SK-N-SH (cell line): ENCODE data around the gene RPL5. TPM values are rescaled to one million over a fixed set of nuclear protein-coding genes. Genes with fewer than 3 reads are reported as not detected.

Experiments
- CTCF ChIA-PET: fragments of 300-600, 350-600 bp; formaldehyde crosslinking; extraction: SDS; loops from one replicate; lab custom pipeline; 2021; lab: Yijun Ruan, JAX
- POLR2A ChIA-PET: fragments of 350-600 bp; sonication (Branson Sonifier 250); formaldehyde crosslinking; extraction: SDS; loops from one replicate; lab custom pipeline; 2020; ENCODE audit warnings: antibody characterized with exemption, inconsistent platforms; lab: Yijun Ruan, JAX
- DNase-seq: peaks from one replicate; pipeline ENCODE4 v3.0.0; 2012
- H2AFZ ChIP-seq: fragments of 200-600 bp; sonication (generic); 2 replicates; pipeline ENCODE4 v1.8.1; 2016; ENCODE audit warnings: antibody characterized with exemption, mild to moderate bottlenecking, low read depth
- H3F3A ChIP-seq: fragments of 200-600 bp; sonication (generic); replicated peaks from 2 replicates; pipeline ENCODE3; 2016; ENCODE audit warnings: antibody characterized with exemption, mild to moderate bottlenecking; ENCODE audit not compliant: insufficient read depth
- H3K27ac ChIP-seq, 2 experiments: fragments of 200-500 bp in 1 of 2; fragments of 200-600 bp in 1 of 2; sonication (Bioruptor generic) in 1 of 2; sonication (generic), shearing (Covaris generic) in 1 of 2; 2 replicates each; pipeline versions ENCODE4 v1.5.1 to v1.6.1; 2014 to 2016; ENCODE audit warnings: low read depth in 2 of 2, inconsistent platforms in 1 of 2, low read length in 1 of 2, mild to moderate bottlenecking in 1 of 2, mixed read lengths in 1 of 2
- H3K27me3 ChIP-seq: fragments of 200-600 bp; sonication (generic), shearing (Covaris generic); 2 replicates; pipeline ENCODE4 v1.6.1; 2016; ENCODE audit warnings: mixed run types; ENCODE audit not compliant: insufficient read depth
- H3K36me3 ChIP-seq, 2 experiments: fragments of 200-500 bp in 1 of 2; fragments of 200-600 bp in 1 of 2; sonication (Bioruptor generic) in 1 of 2; sonication (generic) in 1 of 2; replicated peaks in 1 of 2; 2 replicates each; pipeline versions ENCODE3 to v1.5.1; 2014 to 2016; ENCODE audit warnings: low read length in 1 of 2, mild to moderate bottlenecking in 1 of 2; ENCODE audit not compliant: insufficient read depth in 2 of 2, control insufficient read depth in 1 of 2
- H3K4me1 ChIP-seq, 2 experiments: fragments of 200-500 bp in 1 of 2; fragments of 200-600 bp in 1 of 2; sonication (Bioruptor generic) in 1 of 2; sonication (generic), shearing (Covaris generic) in 1 of 2; 2 replicates each; pipeline versions ENCODE4 v1.5.1 to v1.6.1; 2014 to 2016; ENCODE audit warnings: low read depth in 1 of 2, low read length in 1 of 2, mixed run types in 1 of 2; ENCODE audit not compliant: insufficient read depth in 2 of 2, control insufficient read depth in 1 of 2
- H3K4me2 ChIP-seq: fragments of 200-600 bp; sonication (generic), shearing (Covaris generic); 2 replicates; pipeline ENCODE4 v1.6.1; 2017; ENCODE audit warnings: mixed run types
- H3K4me3 ChIP-seq, 2 experiments: fragments of 200-500 bp in 1 of 2; fragments of 200-600 bp in 1 of 2; sonication (Bioruptor generic) in 1 of 2; sonication (generic), shearing (Covaris generic) in 1 of 2; 2 replicates each; pipeline versions ENCODE4 v1.5.1 to v1.8.1; 2014 to 2016; ENCODE audit warnings: low read depth in 2 of 2, inconsistent platforms in 1 of 2, low read length in 1 of 2, mild to moderate bottlenecking in 1 of 2, mixed read lengths in 1 of 2, moderate library complexity in 1 of 2
- H3K79me2 ChIP-seq: fragments of 200-600 bp; sonication (generic); 2 replicates; pipeline ENCODE4 v1.8.1; 2017; ENCODE audit warnings: mild to moderate bottlenecking; ENCODE audit not compliant: insufficient read depth
- H3K9ac ChIP-seq: fragments of 200-600 bp; sonication (generic); 2 replicates; pipeline ENCODE4 v1.6.1; 2017; ENCODE audit warnings: mixed run types
- H3K9me2 ChIP-seq: fragments of 200-600 bp; sonication (generic); 2 replicates; pipeline ENCODE4 v1.6.1; 2017; ENCODE audit warnings: mixed run types
- H3K9me3 ChIP-seq: fragments of 200-600 bp; sonication (generic); 2 replicates; pipeline ENCODE4 v1.6.1; 2017; ENCODE audit warnings: mixed run types, mild to moderate bottlenecking, moderate library complexity
- H4K20me1 ChIP-seq: fragments of 200-600 bp; sonication (generic); 2 replicates; pipeline ENCODE4 v1.6.1; 2017; ENCODE audit warnings: mild to moderate bottlenecking, mixed run types; ENCODE audit not compliant: insufficient read depth
- CHD2 ChIP-seq: fragments of 150-350 bp; IDR thresholded peaks from 2 replicates; pipeline ENCODE4 v1.6.1; 2018; ENCODE audit warnings: low read length; ENCODE audit not compliant: partially characterized antibody
- ELF1 ChIP-seq: IDR thresholded peaks from 2 replicates; pipeline ENCODE4 v1.4.0; 2012
- EP300 ChIP-seq, 2 experiments: IDR thresholded peaks; 2 replicates each; pipeline versions ENCODE4 v1.4.0 to v1.6.1; 2012; ENCODE audit warnings: borderline replicate concordance in 1 of 2, low read depth in 1 of 2, low read length in 1 of 2
- EZH2phosphoT487 ChIP-seq: fragments of 200-600 bp; sonication (generic); IDR thresholded peaks from 2 replicates; pipeline ENCODE4 v1.6.1; 2017; ENCODE audit warnings: low read depth, mixed run types, mild to moderate bottlenecking, antibody characterized with exemption, moderate library complexity, borderline replicate concordance
- FOSL2 ChIP-seq: IDR thresholded peaks from 2 replicates; pipeline ENCODE4 v1.4.0; 2012; ENCODE audit warnings: low read depth, mild to moderate bottlenecking, moderate library complexity, borderline replicate concordance
- GATA2 ChIP-seq: sonication (generic); formaldehyde crosslinking; IDR thresholded peaks from 2 replicates; pipeline ENCODE4 v1.5.0; 2020; ENCODE audit warnings: mild to moderate bottlenecking, missing genetic modification reagents
- JUND ChIP-seq: IDR thresholded peaks from 2 replicates; pipeline ENCODE4 v1.4.0; 2012
- MEF2A ChIP-seq: IDR thresholded peaks from 2 replicates; pipeline ENCODE4 v1.4.0; 2012; ENCODE audit warnings: low read depth, borderline replicate concordance
- POLR2AphosphoS5 ChIP-seq: IDR thresholded peaks from 2 replicates; pipeline ENCODE4 v1.6.1; 2012; ENCODE audit warnings: low read depth, low read length
- RXRA ChIP-seq: IDR thresholded peaks from 2 replicates; pipeline ENCODE4 v1.4.0; 2012; ENCODE audit warnings: low read depth, mild to moderate bottlenecking, borderline replicate concordance
- TAF1 ChIP-seq: IDR thresholded peaks from 2 replicates; pipeline ENCODE4 v1.6.1; 2012; ENCODE audit warnings: low read depth, mild to moderate bottlenecking, low read length, moderate library complexity, borderline replicate concordance
- WGBS: methylation state at CpG from one replicate; pipeline ENCODE4 v1.1.6; 2017; ENCODE audit warnings: low lambda C conversion rate; 5-methylcytosine and 5-hydroxymethylcytosine counted together
- polyA plus RNA-seq, 3 experiments: library from polyadenylated mRNA; depleted of rRNA; stranded (reverse); fragments of >200 nt; gene quantifications; 2 replicates each; pipeline ENCODE4 v1.2.3, GENCODE V29; 2012
- TF ChIP-seq, protein P1 (sequence below): fragments of 150-350 bp; IDR thresholded peaks from 2 replicates; pipeline ENCODE4 v1.6.1; 2017; ENCODE audit warnings: antibody characterized with exemption, low read length, low read depth, borderline replicate concordance
- TF ChIP-seq, protein P2 (sequence below): fragments of 200-600 bp; sonication (generic); IDR thresholded peaks from 2 replicates; pipeline ENCODE4 v1.6.1; 2017; ENCODE audit warnings: antibody characterized with exemption, mild to moderate bottlenecking, moderate library complexity
- TF ChIP-seq, protein P3 (sequence below): IDR thresholded peaks from 2 replicates; pipeline ENCODE4 v1.4.0; 2012; ENCODE audit warnings: low read depth, borderline replicate concordance
- TF ChIP-seq, protein P4 (sequence below): IDR thresholded peaks from 2 replicates; pipeline ENCODE4 v1.6.1; 2012; ENCODE audit warnings: mild to moderate bottlenecking, low read depth, low read length, moderate library complexity
- TF ChIP-seq, protein P5 (sequence below): IDR thresholded peaks from 2 replicates; pipeline ENCODE4 v1.4.0; 2012; ENCODE audit warnings: low read depth, borderline replicate concordance
- TF ChIP-seq, protein P6 (sequence below): fragments of 150-350 bp; IDR thresholded peaks from 2 replicates; pipeline ENCODE4 v1.6.1; 2016; ENCODE audit warnings: mild to moderate bottlenecking, low read depth, low read length

The RPL5 gene
- polyA plus RNA-seq, 1 of the 3 experiments (the other 2 are of a cell fraction) = 1,489 TPM

DNA sequence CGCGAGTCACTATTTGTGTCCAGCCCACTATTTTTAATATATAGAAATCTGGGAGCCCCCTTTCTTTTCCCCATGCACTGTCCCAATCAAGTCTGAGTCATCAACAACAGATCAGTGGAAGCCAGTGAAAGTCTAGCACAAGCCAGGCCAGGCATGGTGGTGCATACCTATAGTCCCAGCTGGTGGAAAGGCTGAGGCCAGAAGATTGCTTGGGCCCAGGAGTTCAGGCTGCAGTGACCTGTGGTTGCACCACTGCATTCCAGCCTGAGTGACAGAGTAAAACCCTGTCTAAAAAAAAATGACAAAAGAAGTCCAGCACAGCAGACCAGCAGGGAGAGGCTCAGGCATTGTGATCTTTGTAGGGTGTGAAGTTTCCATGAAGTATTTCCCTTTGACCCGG lies 9.0 kb upstream of the RPL5 start:
- H3K4me3 ChIP-seq = no peak overlapping the region
- no peaks in the 10 kb centered on the region for H3K9me2 ChIP-seq
- DNase-seq = no peak
- TF ChIP-seq ELF1 (no peak), JUND (no peak), RXRA (no peak)
- WGBS = 82% methylated on average over 3 of the region's 3 CpGs
- H3K4me2 ChIP-seq = no peak overlapping the region
- CTCF ChIA-PET = interaction anchor here (1.0 kb wide), 1 partner anchor 9 kb away, joined by 5 read pairs; the partner anchor contains the start of gene RPL5
- H3K27ac ChIP-seq = no peak overlapping the region
- no peaks in the 10 kb centered on the region for H3F3A ChIP-seq
- no peaks in the 10 kb centered on the region for H3K36me3 ChIP-seq
- H3K4me1 ChIP-seq = no peaks in the 10 kb centered on the region
- H3K9me3 ChIP-seq = no peaks in the 10 kb centered on the region
- no peaks in the 10 kb centered on the region for H4K20me1 ChIP-seq
- no peaks in the 10 kb centered on the region for H3K27me3 ChIP-seq
- POLR2A ChIA-PET = no interaction called here
- no peak overlapping the region for H2AFZ ChIP-seq
- H3K79me2 ChIP-seq = no peaks in the 10 kb centered on the region
- no peak overlapping the region for H3K9ac ChIP-seq

DNA sequence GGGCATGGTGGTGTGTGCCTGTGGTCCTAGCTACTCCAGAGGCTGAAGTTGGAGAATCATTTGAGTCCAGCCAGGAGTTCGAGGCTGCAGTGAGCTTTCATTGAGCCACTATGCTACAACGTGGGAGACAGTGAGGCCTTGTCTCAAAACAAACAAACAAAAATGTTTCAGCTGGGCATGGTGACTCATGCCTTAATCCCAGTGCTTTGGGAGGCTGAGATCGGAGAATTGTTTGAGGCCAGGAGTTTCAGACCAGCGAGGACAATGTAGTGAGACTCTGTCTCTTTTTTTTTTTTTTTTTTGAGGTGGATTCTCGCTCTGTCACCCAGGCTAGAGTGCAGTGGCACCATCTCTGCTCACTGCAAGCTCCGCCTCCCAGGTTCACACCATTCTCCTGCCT lies 5.0 kb upstream of the RPL5 start:
- Histone ChIP-seq H3K4me2 (no peak overlapping the region), H3K4me1 (peaks cover 0 to 2% of the 10 kb centered on the region in 2 experiments; a peak in 1 of 4 replicates), H3K4me3 (no peak overlapping the region), H2AFZ (no peak overlapping the region), H3K27me3 (no peaks in the 10 kb centered on the region), H3K9me3 (no peaks in the 10 kb centered on the region), H3K79me2 (no peaks in the 10 kb centered on the region), H3K36me3 (no peaks in the 10 kb centered on the region), H3K27ac (no peak overlapping the region), H4K20me1 (no peaks in the 10 kb centered on the region), H3F3A (peaks cover 3% of the 10 kb centered on the region), H3K9ac (no peak overlapping the region), H3K9me2 (no peaks in the 10 kb centered on the region)
- WGBS = 76% methylated on average over 6 of the region's 6 CpGs
- CTCF ChIA-PET = no interaction called here
- DNase-seq = no peak
- POLR2A ChIA-PET = no interaction called here
- TF ChIP-seq JUND = no peak
- TF ChIP-seq EP300 (IDR thresholded peaks at IDR 0.05; ENCODE audit: borderline replicate concordance in 1 of 2, low read depth in 1 of 2, low read length in 1 of 2) = no peak
- no peak for TF ChIP-seq GATA2
- no peak for TF ChIP-seq EZH2phosphoT487
- TF ChIP-seq CHD2 = no peak
- TF ChIP-seq, protein P1, sequence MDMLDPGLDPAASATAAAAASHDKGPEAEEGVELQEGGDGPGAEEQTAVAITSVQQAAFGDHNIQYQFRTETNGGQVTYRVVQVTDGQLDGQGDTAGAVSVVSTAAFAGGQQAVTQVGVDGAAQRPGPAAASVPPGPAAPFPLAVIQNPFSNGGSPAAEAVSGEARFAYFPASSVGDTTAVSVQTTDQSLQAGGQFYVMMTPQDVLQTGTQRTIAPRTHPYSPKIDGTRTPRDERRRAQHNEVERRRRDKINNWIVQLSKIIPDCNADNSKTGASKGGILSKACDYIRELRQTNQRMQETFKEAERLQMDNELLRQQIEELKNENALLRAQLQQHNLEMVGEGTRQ = no peak
- TF ChIP-seq, protein P2, sequence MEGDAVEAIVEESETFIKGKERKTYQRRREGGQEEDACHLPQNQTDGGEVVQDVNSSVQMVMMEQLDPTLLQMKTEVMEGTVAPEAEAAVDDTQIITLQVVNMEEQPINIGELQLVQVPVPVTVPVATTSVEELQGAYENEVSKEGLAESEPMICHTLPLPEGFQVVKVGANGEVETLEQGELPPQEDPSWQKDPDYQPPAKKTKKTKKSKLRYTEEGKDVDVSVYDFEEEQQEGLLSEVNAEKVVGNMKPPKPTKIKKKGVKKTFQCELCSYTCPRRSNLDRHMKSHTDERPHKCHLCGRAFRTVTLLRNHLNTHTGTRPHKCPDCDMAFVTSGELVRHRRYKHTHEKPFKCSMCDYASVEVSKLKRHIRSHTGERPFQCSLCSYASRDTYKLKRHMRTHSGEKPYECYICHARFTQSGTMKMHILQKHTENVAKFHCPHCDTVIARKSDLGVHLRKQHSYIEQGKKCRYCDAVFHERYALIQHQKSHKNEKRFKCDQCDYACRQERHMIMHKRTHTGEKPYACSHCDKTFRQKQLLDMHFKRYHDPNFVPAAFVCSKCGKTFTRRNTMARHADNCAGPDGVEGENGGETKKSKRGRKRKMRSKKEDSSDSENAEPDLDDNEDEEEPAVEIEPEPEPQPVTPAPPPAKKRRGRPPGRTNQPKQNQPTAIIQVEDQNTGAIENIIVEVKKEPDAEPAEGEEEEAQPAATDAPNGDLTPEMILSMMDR = no peak
- TF ChIP-seq, protein P3, sequence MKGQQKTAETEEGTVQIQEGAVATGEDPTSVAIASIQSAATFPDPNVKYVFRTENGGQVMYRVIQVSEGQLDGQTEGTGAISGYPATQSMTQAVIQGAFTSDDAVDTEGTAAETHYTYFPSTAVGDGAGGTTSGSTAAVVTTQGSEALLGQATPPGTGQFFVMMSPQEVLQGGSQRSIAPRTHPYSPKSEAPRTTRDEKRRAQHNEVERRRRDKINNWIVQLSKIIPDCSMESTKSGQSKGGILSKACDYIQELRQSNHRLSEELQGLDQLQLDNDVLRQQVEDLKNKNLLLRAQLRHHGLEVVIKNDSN = no peak
- TF ChIP-seq POLR2AphosphoS5 = no peak
- TF ChIP-seq, protein P4, sequence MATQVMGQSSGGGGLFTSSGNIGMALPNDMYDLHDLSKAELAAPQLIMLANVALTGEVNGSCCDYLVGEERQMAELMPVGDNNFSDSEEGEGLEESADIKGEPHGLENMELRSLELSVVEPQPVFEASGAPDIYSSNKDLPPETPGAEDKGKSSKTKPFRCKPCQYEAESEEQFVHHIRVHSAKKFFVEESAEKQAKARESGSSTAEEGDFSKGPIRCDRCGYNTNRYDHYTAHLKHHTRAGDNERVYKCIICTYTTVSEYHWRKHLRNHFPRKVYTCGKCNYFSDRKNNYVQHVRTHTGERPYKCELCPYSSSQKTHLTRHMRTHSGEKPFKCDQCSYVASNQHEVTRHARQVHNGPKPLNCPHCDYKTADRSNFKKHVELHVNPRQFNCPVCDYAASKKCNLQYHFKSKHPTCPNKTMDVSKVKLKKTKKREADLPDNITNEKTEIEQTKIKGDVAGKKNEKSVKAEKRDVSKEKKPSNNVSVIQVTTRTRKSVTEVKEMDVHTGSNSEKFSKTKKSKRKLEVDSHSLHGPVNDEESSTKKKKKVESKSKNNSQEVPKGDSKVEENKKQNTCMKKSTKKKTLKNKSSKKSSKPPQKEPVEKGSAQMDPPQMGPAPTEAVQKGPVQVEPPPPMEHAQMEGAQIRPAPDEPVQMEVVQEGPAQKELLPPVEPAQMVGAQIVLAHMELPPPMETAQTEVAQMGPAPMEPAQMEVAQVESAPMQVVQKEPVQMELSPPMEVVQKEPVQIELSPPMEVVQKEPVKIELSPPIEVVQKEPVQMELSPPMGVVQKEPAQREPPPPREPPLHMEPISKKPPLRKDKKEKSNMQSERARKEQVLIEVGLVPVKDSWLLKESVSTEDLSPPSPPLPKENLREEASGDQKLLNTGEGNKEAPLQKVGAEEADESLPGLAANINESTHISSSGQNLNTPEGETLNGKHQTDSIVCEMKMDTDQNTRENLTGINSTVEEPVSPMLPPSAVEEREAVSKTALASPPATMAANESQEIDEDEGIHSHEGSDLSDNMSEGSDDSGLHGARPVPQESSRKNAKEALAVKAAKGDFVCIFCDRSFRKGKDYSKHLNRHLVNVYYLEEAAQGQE = no peak
- TF ChIP-seq, protein P5, sequence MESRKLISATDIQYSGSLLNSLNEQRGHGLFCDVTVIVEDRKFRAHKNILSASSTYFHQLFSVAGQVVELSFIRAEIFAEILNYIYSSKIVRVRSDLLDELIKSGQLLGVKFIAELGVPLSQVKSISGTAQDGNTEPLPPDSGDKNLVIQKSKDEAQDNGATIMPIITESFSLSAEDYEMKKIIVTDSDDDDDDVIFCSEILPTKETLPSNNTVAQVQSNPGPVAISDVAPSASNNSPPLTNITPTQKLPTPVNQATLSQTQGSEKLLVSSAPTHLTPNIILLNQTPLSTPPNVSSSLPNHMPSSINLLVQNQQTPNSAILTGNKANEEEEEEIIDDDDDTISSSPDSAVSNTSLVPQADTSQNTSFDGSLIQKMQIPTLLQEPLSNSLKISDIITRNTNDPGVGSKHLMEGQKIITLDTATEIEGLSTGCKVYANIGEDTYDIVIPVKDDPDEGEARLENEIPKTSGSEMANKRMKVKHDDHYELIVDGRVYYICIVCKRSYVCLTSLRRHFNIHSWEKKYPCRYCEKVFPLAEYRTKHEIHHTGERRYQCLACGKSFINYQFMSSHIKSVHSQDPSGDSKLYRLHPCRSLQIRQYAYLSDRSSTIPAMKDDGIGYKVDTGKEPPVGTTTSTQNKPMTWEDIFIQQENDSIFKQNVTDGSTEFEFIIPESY = no peak
- no peak for TF ChIP-seq FOSL2
- TF ChIP-seq, protein P6, sequence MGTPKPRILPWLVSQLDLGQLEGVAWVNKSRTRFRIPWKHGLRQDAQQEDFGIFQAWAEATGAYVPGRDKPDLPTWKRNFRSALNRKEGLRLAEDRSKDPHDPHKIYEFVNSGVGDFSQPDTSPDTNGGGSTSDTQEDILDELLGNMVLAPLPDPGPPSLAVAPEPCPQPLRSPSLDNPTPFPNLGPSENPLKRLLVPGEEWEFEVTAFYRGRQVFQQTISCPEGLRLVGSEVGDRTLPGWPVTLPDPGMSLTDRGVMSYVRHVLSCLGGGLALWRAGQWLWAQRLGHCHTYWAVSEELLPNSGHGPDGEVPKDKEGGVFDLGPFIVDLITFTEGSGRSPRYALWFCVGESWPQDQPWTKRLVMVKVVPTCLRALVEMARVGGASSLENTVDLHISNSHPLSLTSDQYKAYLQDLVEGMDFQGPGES = no peak
- TF ChIP-seq TAF1 = no peak
- TF ChIP-seq MEF2A = no peak
